Measurements from ENCODE around the gene SDC3.

The SDC3 gene

DNA sequence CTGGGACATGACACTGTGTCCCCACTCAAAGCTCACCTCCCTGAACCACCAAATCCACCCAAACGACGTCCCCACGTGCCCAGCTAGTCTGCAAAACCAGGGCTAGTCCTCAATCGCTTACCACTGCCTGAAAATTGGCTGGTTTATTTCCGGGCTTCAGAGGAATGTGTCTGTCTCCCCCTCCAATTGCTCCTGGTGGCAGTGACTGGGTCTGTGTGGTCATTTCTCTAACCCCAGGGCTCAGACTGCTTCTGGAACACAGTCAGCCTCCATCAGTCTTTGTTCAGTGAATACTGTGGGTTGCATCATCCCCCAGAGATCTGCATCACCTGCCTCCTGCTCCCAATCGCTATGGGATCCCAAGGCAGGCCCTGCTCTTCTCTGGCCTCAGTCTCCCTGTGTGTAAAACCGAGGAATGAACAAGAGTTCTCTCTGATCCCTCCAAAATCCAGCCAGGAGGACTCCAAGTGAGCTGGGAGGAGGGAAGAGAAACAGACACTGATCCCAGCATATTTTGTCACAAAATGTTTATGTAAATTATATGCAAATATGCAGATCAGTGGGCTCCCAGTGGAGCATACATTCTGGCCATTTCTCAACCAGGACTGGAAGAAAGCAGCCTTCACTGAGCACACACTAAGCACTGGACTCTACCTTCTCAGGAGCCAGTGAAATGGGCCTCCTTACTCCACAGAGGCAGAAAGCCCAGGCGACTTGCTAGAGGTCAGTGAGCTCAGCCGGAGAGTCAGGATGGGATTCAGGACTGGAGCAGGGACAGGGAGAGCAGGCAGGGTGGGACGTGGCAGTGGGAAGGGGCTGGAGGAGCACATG lies 20.9 kb downstream of the SDC3 start:
- DNase-seq = no peak
- H3K9me3 Mint-ChIP-seq = no peaks in the 10 kb centered on the region
- no peaks in the 10 kb centered on the region for H3K36me3 Mint-ChIP-seq (ENCODE audit: low read depth)
- peaks cover 36% of the 10 kb centered on the region for H3K4me1 Mint-ChIP-seq
- TF ChIP-seq, protein P1, sequence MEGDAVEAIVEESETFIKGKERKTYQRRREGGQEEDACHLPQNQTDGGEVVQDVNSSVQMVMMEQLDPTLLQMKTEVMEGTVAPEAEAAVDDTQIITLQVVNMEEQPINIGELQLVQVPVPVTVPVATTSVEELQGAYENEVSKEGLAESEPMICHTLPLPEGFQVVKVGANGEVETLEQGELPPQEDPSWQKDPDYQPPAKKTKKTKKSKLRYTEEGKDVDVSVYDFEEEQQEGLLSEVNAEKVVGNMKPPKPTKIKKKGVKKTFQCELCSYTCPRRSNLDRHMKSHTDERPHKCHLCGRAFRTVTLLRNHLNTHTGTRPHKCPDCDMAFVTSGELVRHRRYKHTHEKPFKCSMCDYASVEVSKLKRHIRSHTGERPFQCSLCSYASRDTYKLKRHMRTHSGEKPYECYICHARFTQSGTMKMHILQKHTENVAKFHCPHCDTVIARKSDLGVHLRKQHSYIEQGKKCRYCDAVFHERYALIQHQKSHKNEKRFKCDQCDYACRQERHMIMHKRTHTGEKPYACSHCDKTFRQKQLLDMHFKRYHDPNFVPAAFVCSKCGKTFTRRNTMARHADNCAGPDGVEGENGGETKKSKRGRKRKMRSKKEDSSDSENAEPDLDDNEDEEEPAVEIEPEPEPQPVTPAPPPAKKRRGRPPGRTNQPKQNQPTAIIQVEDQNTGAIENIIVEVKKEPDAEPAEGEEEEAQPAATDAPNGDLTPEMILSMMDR (IDR thresholded peaks at IDR 0.05) = no peak
- peak overlapping the region; percentile 84 for H3K27ac Mint-ChIP-seq
- H3K27me3 Mint-ChIP-seq (ENCODE audit: low read depth, poor library complexity) = peaks cover 10% of the 10 kb centered on the region
- no peak overlapping the region for H3K4me3 Mint-ChIP-seq

DNA sequence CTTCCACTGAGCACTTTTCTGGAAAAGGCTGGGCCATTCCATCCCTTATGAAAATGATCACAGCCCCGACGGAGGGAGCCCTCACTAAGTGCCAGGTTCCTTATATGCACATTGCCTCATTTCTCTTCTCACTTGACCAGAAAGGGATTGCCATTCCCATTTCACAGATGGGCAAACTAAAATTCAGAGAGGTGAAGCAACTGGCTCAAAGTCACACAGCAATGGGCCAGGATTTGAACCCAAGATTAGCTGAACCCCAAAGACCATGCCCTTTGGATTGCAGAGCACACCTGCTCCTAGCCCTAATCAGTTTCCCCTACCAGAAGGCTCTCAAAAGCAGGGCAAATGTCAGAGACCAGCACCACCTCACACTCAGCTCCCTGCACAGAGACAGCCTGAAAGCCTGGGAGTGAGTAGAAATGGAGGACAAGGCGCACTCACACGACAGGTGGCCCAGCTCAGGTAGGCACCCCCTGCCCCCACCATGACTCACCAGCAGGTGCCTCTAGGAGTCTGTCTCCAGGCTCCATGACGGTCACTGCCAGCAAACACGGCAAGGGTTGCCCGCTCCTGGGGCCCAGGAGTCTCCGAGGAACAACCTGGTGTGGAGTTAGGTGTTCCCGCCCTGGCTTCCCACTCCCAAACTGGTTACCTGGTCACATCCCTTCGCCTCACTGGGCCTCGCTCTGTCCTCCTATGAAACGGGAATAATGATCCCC lies 21.7 kb downstream of the SDC3 start:
- no peaks in the 10 kb centered on the region for H3K9me3 Mint-ChIP-seq
- H3K4me1 Mint-ChIP-seq = peaks cover 32% of the 10 kb centered on the region
- H3K27ac Mint-ChIP-seq = no peak overlapping the region
- no peak overlapping the region for H3K4me3 Mint-ChIP-seq
- no peak for DNase-seq
- H3K36me3 Mint-ChIP-seq (ENCODE audit: low read depth) = no peaks in the 10 kb centered on the region
- H3K27me3 Mint-ChIP-seq (ENCODE audit: low read depth, poor library complexity) = peaks cover 13% of the 10 kb centered on the region
- TF ChIP-seq, protein P1 (IDR thresholded peaks at IDR 0.05) = no peak

DNA sequence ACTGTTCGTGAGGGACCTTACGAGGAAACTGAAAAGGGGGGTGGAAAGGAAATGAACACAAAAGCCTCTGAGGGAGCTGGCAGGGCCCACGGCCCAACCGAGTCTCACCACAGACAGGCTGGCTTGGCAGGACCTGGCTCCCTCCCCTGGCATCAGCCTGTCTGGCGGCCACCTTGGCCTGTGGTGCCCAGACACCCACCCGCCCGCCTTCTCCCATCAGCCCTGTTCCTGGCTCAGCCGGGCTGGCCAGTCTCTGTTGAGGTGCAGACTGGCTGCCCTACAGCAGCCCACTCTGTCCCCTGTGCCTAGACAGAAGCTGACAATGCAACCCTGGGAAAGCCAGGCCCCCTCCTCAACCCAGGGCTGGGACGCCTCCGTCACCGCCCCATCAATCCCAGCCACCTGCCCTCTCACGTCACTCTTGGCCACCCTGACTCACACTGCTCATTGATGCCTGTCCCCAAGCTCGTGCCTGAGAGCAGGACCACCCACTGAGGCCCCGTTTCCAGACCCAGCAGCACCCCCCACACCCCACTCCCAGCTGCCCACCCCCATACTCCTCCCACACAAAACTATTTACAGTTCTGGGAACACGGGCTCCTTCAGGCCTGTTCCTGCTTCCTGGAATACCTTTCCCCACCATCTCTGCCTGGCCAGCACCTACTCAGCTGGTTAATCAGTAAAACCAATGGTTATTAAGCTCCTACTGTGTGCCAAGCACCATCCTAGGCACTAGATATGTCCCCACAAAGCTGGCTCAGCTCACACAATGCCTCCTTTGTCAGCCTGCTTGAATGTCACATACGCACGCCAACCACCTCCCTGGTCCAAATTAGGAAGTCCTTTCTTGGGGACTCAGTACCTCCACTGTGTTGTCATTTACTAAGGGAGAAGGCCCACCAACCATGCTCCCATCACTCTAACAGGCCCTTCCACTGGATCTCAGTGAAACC lies 22.7 kb downstream of the SDC3 start:
- H3K36me3 Mint-ChIP-seq (ENCODE audit: low read depth) = no peaks in the 10 kb centered on the region
- H3K27ac Mint-ChIP-seq = no peak overlapping the region
- H3K4me3 Mint-ChIP-seq = no peak overlapping the region
- H3K27me3 Mint-ChIP-seq (ENCODE audit: low read depth, poor library complexity) = peaks cover 11% of the 10 kb centered on the region
- H3K4me1 Mint-ChIP-seq = peaks cover 38% of the 10 kb centered on the region
- no peaks in the 10 kb centered on the region for H3K9me3 Mint-ChIP-seq
- TF ChIP-seq, protein P1 (IDR thresholded peaks at IDR 0.05) = no peak
- peak; percentile 54 for DNase-seq

DNA sequence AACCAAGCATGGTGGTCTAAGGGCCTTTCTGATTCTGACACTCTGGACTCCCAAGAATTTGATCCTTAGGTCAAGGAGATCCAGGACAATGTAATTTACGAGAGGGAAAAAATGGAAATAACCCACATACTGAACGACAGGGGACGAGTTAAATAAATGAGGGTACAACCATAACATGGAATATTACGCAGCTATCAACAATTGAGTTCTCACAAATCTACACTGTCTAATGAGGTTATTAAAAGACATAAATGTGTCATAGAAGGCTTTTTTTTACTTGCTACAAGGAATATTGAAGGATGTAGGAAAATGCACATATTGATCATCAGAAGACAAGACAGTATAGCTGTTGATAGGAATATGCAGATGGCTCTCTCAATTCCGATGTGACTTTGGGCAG lies 23.8 kb downstream of the SDC3 start:
- Mint-ChIP-seq H3K4me3 (no peak overlapping the region), H3K9me3 (no peaks in the 10 kb centered on the region), H3K4me1 (peaks cover 48% of the 10 kb centered on the region)

DNA sequence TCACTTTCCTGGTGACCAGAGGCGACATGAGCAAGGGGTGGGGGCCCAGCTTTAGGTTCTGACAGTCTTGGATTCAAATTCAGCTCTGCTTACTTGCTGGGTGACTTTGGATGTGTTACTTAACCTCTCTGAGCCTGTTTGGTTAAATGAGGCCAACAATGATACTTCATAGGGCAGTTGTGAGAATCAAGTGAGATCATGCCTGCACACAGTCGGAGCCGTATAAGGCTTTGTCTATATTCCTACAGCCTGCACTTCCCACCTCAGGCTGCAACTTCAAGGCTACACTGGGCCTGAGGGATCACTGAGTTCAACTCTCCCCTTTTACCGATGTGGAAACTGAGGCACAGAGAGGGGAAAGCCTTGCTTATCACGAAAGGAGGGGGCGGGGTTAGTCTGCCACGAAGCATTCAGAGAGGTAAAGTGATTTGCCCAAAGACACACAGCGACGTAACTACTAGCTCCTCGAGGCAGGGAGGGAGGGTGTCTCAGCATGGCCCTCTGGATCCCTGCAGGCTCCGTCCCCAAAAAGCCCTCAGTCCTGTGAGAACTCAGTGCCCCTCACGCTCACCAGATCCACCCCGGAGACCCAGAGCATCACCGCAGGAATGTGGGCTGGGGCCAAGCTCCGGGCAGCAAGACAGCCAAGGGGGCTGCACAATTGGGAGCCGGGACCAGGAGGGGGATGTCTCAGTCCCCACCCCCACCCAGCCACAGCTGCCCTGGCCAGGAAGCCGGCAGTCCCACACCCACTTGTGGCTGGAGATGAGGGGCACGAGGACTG lies 25.0 kb downstream of the SDC3 start:
- peaks cover 47% of the 10 kb centered on the region for H3K4me1 Mint-ChIP-seq
- no peaks in the 10 kb centered on the region for H3K36me3 Mint-ChIP-seq (ENCODE audit: low read depth)

More for the DNA sequence above, 23.8 kb downstream of the SDC3 start:
- DNase-seq = no peak
- H3K27me3 Mint-ChIP-seq (ENCODE audit: low read depth, poor library complexity) = peaks cover 11% of the 10 kb centered on the region
- TF ChIP-seq, protein P1 (IDR thresholded peaks at IDR 0.05) = no peak
- H3K36me3 Mint-ChIP-seq (ENCODE audit: low read depth) = no peaks in the 10 kb centered on the region
- no peak overlapping the region for H3K27ac Mint-ChIP-seq

More for the DNA sequence above, 25.0 kb downstream of the SDC3 start:
- Mint-ChIP-seq H3K4me3 (no peak overlapping the region), H3K9me3 (no peaks in the 10 kb centered on the region), H3K27ac (no peak overlapping the region), H3K27me3 (ENCODE audit: low read depth, poor library complexity) (peaks cover 11% of the 10 kb centered on the region)
- TF ChIP-seq, protein P1 (IDR thresholded peaks at IDR 0.05) = no peak
- DNase-seq = no peak

All from nephron progenitor cell (in vitro differentiated cells).